ENCODE results near the gene TP53BP2.

The TP53BP2 gene

GRCh38 chr1:223732993-223733798 lies 112.6 kb downstream of the TP53BP2 start:
- H2AFZ ChIP-seq: no peak overlapping the region
- H3K79me2 ChIP-seq: peaks cover 14% of the 10 kb centered on the region
- H3K9ac ChIP-seq: no peak overlapping the region
- peak overlapping the region; percentile 17 for H3K4me2 ChIP-seq (ENCODE audit: low read length)
- no peak for TF ChIP-seq CTCF (IDR thresholded peaks at IDR 0.05)
- H3K4me3 ChIP-seq (ENCODE audit: low read depth, low read length): no peak overlapping the region
- no peaks in the 10 kb centered on the region for H3K27me3 ChIP-seq (ENCODE audit: control insufficient read depth, insufficient read depth, low read length)
- H3K4me1 ChIP-seq: peaks cover 27% of the 10 kb centered on the region
- H3K9me3 ChIP-seq (ENCODE audit: control insufficient read depth, low read length): no peaks in the 10 kb centered on the region
- no peaks in the 10 kb centered on the region for H3K36me3 ChIP-seq (ENCODE audit: control insufficient read depth, insufficient read depth, low read length)
- peak overlapping the region; percentile 24 for H3K27ac ChIP-seq

GRCh38 chr1:223731133-223731770 lies 114.5 kb downstream of the TP53BP2 start:
- H3K9ac ChIP-seq: no peak overlapping the region

GRCh38 chr1:223730479-223731132 lies 115.1 kb downstream of the TP53BP2 start:
- Histone ChIP-seq H3K9ac (no peak overlapping the region), H3K4me2 (ENCODE audit: low read length) (peak overlapping the region; percentile 62), H3K4me3 (ENCODE audit: low read depth, low read length) (peak overlapping the region; percentile 37), H2AFZ (no peak overlapping the region), H3K4me1 (peaks cover 29% of the 10 kb centered on the region), H3K9me3 (ENCODE audit: control insufficient read depth, low read length) (no peaks in the 10 kb centered on the region), H3K36me3 (ENCODE audit: control insufficient read depth, insufficient read depth, low read length) (no peaks in the 10 kb centered on the region), H3K79me2 (peaks cover 9% of the 10 kb centered on the region), H3K27ac (peak overlapping the region; percentile 49), H3K27me3 (ENCODE audit: control insufficient read depth, insufficient read depth, low read length) (no peaks in the 10 kb centered on the region)
- no peak for TF ChIP-seq CTCF (IDR thresholded peaks at IDR 0.05)

More at GRCh38 chr1:223731133-223731770, 114.5 kb downstream of the TP53BP2 start:
- Histone ChIP-seq H3K36me3 (ENCODE audit: control insufficient read depth, insufficient read depth, low read length) (no peaks in the 10 kb centered on the region), H2AFZ (no peak overlapping the region), H3K4me3 (ENCODE audit: low read depth, low read length) (peak overlapping the region; percentile 37), H3K27ac (peak overlapping the region; percentile 49), H3K4me1 (peaks cover 29% of the 10 kb centered on the region), H3K9me3 (ENCODE audit: control insufficient read depth, low read length) (no peaks in the 10 kb centered on the region), H3K27me3 (ENCODE audit: control insufficient read depth, insufficient read depth, low read length) (no peaks in the 10 kb centered on the region), H3K79me2 (peaks cover 14% of the 10 kb centered on the region), H3K4me2 (ENCODE audit: low read length) (peak overlapping the region; percentile 62)
- TF ChIP-seq CTCF (IDR thresholded peaks at IDR 0.05): no peak

- Histone ChIP-seq H3K4me1 (peaks cover 29% of the 10 kb centered on the region), H3K79me2 (peaks cover 9% of the 10 kb centered on the region), H3K27me3 (ENCODE audit: control insufficient read depth, insufficient read depth, low read length) (no peaks in the 10 kb centered on the region), H3K4me3 (ENCODE audit: low read depth, low read length) (peak overlapping the region; percentile 37), H2AFZ (no peak overlapping the region), H3K4me2 (ENCODE audit: low read length) (peak overlapping the region; percentile 62), H3K27ac (no peak overlapping the region), H3K36me3 (ENCODE audit: control insufficient read depth, insufficient read depth, low read length) (no peaks in the 10 kb centered on the region), H3K9ac (no peak overlapping the region), H3K9me3 (ENCODE audit: control insufficient read depth, low read length) (no peaks in the 10 kb centered on the region)
- no peak for TF ChIP-seq CTCF (IDR thresholded peaks at IDR 0.05)
These were observed 115.8 kb downstream of the TP53BP2 start for GRCh38 chr1:223729906-223730305.
